HepG2 (cell line): ENCODE data around the gene MIDN. TPM values are rescaled to one million over a fixed set of nuclear protein-coding genes. Genes with fewer than 3 reads are reported as not detected.

Experiments
- MBD4 ChIP-seq: IDR thresholded peaks from 2 replicates; pipeline ENCODE4 v1.6.1; 2012; ENCODE audit warnings: low read length, inconsistent platforms, borderline replicate concordance
- NKX3-1 ChIP-seq: sonication (generic); formaldehyde crosslinking; IDR thresholded peaks from 2 replicates; pipeline ENCODE4 v1.5.0; 2020; ENCODE audit warnings: missing genetic modification reagents
- ONECUT2 ChIP-seq: sonication (generic); formaldehyde crosslinking; IDR thresholded peaks from 2 replicates; pipeline ENCODE4 v1.4.0; 2020; ENCODE audit warnings: missing genetic modification reagents
- PHF20 ChIP-seq: sonication (generic); formaldehyde crosslinking; IDR thresholded peaks from 2 replicates; pipeline ENCODE4 v1.5.0; 2020; ENCODE audit warnings: mild to moderate bottlenecking, missing genetic modification reagents
- PHF21A ChIP-seq: sonication (generic); formaldehyde crosslinking; IDR thresholded peaks from 2 replicates; pipeline ENCODE4 v1.5.0; 2020; ENCODE audit warnings: mild to moderate bottlenecking, missing genetic modification reagents
- PHF8 ChIP-seq: sonication (generic); formaldehyde crosslinking; IDR thresholded peaks from 2 replicates; pipeline ENCODE4 v1.5.0; 2020; ENCODE audit warnings: missing genetic modification reagents
- PTBP1 ChIP-seq: fragments of 200-400 bp; formaldehyde crosslinking; IDR thresholded peaks from 2 replicates; pipeline ENCODE4 v1.6.1; 2018; ENCODE audit warnings: low read length, low read depth; ENCODE audit not compliant: poor library complexity, severe bottlenecking
- SALL2 ChIP-seq: sonication (generic); formaldehyde crosslinking; IDR thresholded peaks from 2 replicates; pipeline ENCODE4 v1.8.1; 2023; ENCODE audit warnings: mild to moderate bottlenecking, missing genetic modification reagents, inconsistent platforms
- SKI ChIP-seq: fragments of 450-650 bp; IDR thresholded peaks from one replicate; pipeline ENCODE4 v1.6.1; 2018; ENCODE audit warnings: mild to moderate bottlenecking; ENCODE audit not compliant: partially characterized antibody
- SUZ12 ChIP-seq: fragments of 150-350 bp; IDR thresholded peaks from 2 replicates; pipeline ENCODE4 v1.6.1; 2014; ENCODE audit warnings: low read depth, low read length
- YEATS2 ChIP-seq: sonication (generic); formaldehyde crosslinking; IDR thresholded peaks from 2 replicates; pipeline ENCODE4 v1.4.0; 2020; ENCODE audit warnings: missing genetic modification reagents, borderline replicate concordance
- ZC3H13 ChIP-seq: sonication (generic); formaldehyde crosslinking; IDR thresholded peaks from 2 replicates; pipeline ENCODE4 v1.8.1; 2023; ENCODE audit warnings: mild to moderate bottlenecking, missing genetic modification reagents, moderate library complexity
- ZFP1 ChIP-seq: IDR thresholded peaks from 2 replicates; pipeline ENCODE4 v1.6.1; 2016
- ZFP36L2 ChIP-seq: sonication (generic); formaldehyde crosslinking; IDR thresholded peaks from 2 replicates; pipeline ENCODE4 v1.4.0; 2020; ENCODE audit warnings: missing genetic modification reagents
- ZNF101 ChIP-seq: sonication (generic); formaldehyde crosslinking; IDR thresholded peaks from 2 replicates; pipeline ENCODE4 v1.4.0; 2020; ENCODE audit warnings: mild to moderate bottlenecking, low read depth, missing genetic modification reagents, borderline replicate concordance
- ZNF160 ChIP-seq: sonication (generic); formaldehyde crosslinking; IDR thresholded peaks from 2 replicates; pipeline ENCODE4 v1.8.0; 2022; ENCODE audit warnings: mild to moderate bottlenecking, inconsistent platforms, missing genetic modification reagents
- ZNF232 ChIP-seq: sonication (generic); formaldehyde crosslinking; IDR thresholded peaks from 2 replicates; pipeline ENCODE4 v1.4.0; 2020; ENCODE audit warnings: missing genetic modification reagents, borderline replicate concordance
- ZNF34 ChIP-seq: sonication (generic); formaldehyde crosslinking; IDR thresholded peaks from 2 replicates; pipeline ENCODE4 v1.4.0; 2020; ENCODE audit warnings: mild to moderate bottlenecking, missing genetic modification reagents, borderline replicate concordance
- ZNF430 ChIP-seq: sonication (generic); formaldehyde crosslinking; IDR thresholded peaks from 2 replicates; pipeline ENCODE4 v1.9.0; 2021; ENCODE audit warnings: mild to moderate bottlenecking, missing genetic modification reagents
- ZNF567 ChIP-seq: sonication (generic); formaldehyde crosslinking; IDR thresholded peaks from 2 replicates; pipeline ENCODE4 v1.8.1; 2023; ENCODE audit warnings: mild to moderate bottlenecking, missing genetic modification reagents, borderline replicate concordance
- polyA plus RNA-seq, 8 experiments: library from polyadenylated mRNA; depleted of rRNA in 3 of 8; stranded (reverse) in 7 of 8; unstranded in 1 of 8; fragments of >200 nt; fragmentation: Illumina TruSeq in 4 of 8; extraction: Trizol in 4 of 8; gene quantifications; 2 replicates each; pipeline versions ENCODE4 v1.2.1 to v1.2.3, GENCODE V29; 2011 to 2016; ENCODE audit warnings: low read depth in 4 of 8, missing spikeins in 1 of 8, mixed read lengths in 1 of 8; ENCODE audit not compliant: insufficient read depth in 1 of 8
- total RNA-seq, 5 experiments: library from RNA; depleted of rRNA; stranded (reverse); fragments of >200 nt; fragmentation: Illumina TruSeq; extraction: Trizol; gene quantifications; 2 replicates each; pipeline ENCODE4 v1.2.3, GENCODE V29; 2016; ENCODE audit warnings: low read depth in 1 of 5
- TF ChIP-seq, protein P1 (sequence below): sonication (generic); formaldehyde crosslinking; IDR thresholded peaks from 2 replicates; pipeline ENCODE4 v1.4.0; 2020; ENCODE audit warnings: missing genetic modification reagents, borderline replicate concordance
- TF ChIP-seq, protein P2 (sequence below): sonication (generic); formaldehyde crosslinking; IDR thresholded peaks from 2 replicates; pipeline ENCODE4 v1.4.0; 2020; ENCODE audit warnings: missing genetic modification reagents
- TF ChIP-seq, protein P3 (sequence below): sonication (generic); formaldehyde crosslinking; IDR thresholded peaks from 2 replicates; pipeline ENCODE4; 2020; ENCODE audit warnings: missing genetic modification reagents, mild to moderate bottlenecking, borderline replicate concordance
- TF ChIP-seq, protein P4 (sequence below): sonication (generic); formaldehyde crosslinking; IDR thresholded peaks from 2 replicates; pipeline ENCODE4 v1.5.1; 2020; ENCODE audit warnings: missing genetic modification reagents, mild to moderate bottlenecking, borderline replicate concordance

The MIDN gene
- total and polyA plus RNA-seq, 2 of the 13 experiments (the other 11 are each of a cell fraction or from before 2014, with no cell fraction given): 8.4 to 18.0 TPM

DNA sequence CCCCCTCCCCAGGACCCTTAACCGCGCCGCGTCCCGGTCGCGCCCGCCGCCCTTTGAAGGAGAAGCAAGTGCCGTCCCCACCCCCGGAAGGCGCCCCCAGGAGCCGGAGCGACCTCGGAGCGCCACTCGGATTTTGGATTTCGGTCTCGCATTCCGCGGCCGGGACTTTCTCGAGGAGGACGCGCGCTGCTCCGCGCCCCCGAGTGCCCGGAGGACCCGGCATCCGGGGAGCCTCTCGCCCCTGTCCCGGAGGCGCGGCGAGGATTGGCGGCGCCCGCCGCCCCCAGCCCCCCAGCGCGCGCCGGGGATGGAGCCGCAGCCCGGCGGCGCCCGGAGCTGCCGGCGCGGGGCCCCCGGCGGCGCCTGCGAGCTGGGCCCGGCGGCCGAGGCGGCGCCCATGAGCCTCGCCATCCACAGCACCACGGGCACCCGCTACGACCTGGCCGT lies 1.6 kb downstream of the MIDN start (continued):
- TF ChIP-seq, protein P1, sequence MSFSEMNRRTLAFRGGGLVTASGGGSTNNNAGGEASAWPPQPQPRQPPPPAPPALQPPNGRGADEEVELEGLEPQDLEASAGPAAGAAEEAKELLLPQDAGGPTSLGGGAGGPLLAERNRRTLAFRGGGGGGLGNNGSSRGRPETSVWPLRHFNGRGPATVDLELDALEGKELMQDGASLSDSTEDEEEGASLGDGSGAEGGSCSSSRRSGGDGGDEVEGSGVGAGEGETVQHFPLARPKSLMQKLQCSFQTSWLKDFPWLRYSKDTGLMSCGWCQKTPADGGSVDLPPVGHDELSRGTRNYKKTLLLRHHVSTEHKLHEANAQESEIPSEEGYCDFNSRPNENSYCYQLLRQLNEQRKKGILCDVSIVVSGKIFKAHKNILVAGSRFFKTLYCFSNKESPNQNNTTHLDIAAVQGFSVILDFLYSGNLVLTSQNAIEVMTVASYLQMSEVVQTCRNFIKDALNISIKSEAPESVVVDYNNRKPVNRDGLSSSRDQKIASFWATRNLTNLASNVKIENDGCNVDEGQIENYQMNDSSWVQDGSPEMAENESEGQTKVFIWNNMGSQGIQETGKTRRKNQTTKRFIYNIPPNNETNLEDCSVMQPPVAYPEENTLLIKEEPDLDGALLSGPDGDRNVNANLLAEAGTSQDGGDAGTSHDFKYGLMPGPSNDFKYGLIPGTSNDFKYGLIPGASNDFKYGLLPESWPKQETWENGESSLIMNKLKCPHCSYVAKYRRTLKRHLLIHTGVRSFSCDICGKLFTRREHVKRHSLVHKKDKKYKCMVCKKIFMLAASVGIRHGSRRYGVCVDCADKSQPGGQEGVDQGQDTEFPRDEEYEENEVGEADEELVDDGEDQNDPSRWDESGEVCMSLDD (CRISPR knock-in tag): 0 out of 2 replicates have a peak, but pooled peaks have one; percentile 0
- no peak for TF ChIP-seq PHF20 (CRISPR knock-in tag)
- no peak for TF ChIP-seq ZNF34 (CRISPR knock-in tag)
- no peak for TF ChIP-seq PHF21A (CRISPR knock-in tag)
- TF ChIP-seq, protein P2, sequence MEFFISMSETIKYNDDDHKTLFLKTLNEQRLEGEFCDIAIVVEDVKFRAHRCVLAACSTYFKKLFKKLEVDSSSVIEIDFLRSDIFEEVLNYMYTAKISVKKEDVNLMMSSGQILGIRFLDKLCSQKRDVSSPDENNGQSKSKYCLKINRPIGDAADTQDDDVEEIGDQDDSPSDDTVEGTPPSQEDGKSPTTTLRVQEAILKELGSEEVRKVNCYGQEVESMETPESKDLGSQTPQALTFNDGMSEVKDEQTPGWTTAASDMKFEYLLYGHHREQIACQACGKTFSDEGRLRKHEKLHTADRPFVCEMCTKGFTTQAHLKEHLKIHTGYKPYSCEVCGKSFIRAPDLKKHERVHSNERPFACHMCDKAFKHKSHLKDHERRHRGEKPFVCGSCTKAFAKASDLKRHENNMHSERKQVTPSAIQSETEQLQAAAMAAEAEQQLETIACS (CRISPR knock-in tag): 0 out of 2 replicates have a peak, but pooled peaks have one; percentile 7
- TF ChIP-seq ZNF101: no peak
- peak; percentile 29 for TF ChIP-seq PTBP1
- TF ChIP-seq, protein P3, sequence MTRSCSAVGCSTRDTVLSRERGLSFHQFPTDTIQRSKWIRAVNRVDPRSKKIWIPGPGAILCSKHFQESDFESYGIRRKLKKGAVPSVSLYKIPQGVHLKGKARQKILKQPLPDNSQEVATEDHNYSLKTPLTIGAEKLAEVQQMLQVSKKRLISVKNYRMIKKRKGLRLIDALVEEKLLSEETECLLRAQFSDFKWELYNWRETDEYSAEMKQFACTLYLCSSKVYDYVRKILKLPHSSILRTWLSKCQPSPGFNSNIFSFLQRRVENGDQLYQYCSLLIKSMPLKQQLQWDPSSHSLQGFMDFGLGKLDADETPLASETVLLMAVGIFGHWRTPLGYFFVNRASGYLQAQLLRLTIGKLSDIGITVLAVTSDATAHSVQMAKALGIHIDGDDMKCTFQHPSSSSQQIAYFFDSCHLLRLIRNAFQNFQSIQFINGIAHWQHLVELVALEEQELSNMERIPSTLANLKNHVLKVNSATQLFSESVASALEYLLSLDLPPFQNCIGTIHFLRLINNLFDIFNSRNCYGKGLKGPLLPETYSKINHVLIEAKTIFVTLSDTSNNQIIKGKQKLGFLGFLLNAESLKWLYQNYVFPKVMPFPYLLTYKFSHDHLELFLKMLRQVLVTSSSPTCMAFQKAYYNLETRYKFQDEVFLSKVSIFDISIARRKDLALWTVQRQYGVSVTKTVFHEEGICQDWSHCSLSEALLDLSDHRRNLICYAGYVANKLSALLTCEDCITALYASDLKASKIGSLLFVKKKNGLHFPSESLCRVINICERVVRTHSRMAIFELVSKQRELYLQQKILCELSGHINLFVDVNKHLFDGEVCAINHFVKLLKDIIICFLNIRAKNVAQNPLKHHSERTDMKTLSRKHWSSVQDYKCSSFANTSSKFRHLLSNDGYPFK (CRISPR knock-in tag): no peak
- TF ChIP-seq ZC3H13 (CRISPR knock-in tag): no peak
- TF ChIP-seq ZFP1: no peak
- TF ChIP-seq ZNF232 (CRISPR knock-in tag): no peak
- no peak for TF ChIP-seq SUZ12
- TF ChIP-seq YEATS2: no peak
- TF ChIP-seq PHF8: 0 out of 2 replicates have a peak, but pooled peaks have one; percentile 10
- no peak for TF ChIP-seq ZNF567 (CRISPR knock-in tag)
- TF ChIP-seq ONECUT2 (CRISPR knock-in tag): no peak
- TF ChIP-seq SALL2: no peak
- no peak for TF ChIP-seq NKX3-1 (CRISPR knock-in tag)
- TF ChIP-seq, protein P4, sequence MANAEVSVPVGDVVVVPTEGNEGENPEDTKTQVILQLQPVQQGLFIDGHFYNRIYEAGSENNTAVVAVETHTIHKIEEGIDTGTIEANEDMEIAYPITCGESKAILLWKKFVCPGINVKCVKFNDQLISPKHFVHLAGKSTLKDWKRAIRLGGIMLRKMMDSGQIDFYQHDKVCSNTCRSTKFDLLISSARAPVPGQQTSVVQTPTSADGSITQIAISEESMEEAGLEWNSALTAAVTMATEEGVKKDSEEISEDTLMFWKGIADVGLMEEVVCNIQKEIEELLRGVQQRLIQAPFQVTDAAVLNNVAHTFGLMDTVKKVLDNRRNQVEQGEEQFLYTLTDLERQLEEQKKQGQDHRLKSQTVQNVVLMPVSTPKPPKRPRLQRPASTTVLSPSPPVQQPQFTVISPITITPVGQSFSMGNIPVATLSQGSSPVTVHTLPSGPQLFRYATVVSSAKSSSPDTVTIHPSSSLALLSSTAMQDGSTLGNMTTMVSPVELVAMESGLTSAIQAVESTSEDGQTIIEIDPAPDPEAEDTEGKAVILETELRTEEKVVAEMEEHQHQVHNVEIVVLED (CRISPR knock-in tag): no peak
- TF ChIP-seq ZNF160 (CRISPR knock-in tag): no peak
- TF ChIP-seq MBD4: no peak
- no peak for TF ChIP-seq ZNF430 (CRISPR knock-in tag)
- peak; percentile 35 for TF ChIP-seq SKI
- no peak for TF ChIP-seq ZFP36L2
